Measurements from ENCODE around the gene EYA3.

The EYA3 gene

DNA sequence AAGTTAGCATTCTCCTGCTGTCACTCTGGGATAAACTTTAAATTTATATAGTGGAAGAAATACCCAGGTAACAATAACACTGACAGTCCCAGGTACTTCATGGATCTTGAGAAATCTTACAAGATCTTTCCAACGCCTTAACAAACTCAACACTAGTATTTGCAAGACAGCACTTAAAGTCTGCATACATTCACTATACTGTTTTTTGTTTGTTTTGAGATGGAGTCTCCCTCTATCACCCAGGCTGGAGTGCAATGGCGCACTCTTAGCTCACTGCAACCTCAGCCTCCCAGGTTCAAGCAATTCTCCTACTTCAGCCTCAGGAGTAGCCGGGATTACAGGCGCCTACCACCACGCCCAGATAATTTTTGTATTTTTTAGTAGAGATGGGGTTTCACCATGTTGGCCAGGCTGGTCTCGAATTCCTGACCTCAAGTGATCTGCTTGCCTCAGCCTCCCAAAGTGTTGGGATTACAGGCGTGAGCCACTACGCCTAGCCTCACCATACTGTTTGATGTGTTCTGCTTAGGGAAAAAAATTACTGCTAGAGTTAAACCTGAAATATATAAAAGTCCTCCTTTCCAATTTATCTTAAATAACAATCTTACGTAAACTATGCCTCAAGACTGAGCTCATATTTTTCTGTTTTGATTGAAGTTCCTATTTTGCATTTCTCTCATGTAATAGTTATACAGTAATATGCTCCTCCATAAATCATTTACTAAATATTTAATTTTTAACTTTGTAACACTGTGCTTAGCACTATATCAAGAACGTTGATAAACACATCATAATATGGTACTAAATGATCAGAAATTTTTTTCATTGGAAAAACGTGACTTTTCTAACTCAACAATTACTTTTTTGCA, 17.5 kb downstream of the EYA3 start:
- DNase-seq, result no peak

DNA sequence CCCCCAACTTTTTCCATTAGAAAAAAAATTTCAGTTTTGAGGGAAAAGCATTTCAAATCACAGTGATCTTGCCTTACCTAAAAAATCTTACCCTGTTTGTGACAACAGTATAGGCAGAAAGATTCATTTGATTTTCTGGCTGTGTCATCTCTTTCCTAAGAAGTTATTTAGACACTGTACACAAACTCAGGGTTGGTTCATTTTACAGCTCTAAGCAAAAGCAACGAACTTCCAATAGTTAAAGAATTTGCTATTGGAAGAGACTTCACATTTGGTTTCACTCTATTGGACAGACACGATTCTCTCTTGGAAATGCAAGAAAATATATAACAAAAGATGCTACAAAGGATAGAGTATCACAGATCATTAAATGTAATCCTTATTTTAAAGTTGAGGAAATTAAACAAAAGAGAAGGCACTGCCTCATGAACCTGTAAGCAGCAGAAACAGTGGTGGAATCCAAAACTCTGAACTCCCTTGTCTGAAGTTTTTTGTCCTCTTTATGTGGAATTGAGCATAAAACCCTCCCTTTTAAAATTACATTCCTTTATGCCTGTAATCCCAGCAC, 20.8 kb downstream of the EYA3 start:
- no peak for DNase-seq

DNA sequence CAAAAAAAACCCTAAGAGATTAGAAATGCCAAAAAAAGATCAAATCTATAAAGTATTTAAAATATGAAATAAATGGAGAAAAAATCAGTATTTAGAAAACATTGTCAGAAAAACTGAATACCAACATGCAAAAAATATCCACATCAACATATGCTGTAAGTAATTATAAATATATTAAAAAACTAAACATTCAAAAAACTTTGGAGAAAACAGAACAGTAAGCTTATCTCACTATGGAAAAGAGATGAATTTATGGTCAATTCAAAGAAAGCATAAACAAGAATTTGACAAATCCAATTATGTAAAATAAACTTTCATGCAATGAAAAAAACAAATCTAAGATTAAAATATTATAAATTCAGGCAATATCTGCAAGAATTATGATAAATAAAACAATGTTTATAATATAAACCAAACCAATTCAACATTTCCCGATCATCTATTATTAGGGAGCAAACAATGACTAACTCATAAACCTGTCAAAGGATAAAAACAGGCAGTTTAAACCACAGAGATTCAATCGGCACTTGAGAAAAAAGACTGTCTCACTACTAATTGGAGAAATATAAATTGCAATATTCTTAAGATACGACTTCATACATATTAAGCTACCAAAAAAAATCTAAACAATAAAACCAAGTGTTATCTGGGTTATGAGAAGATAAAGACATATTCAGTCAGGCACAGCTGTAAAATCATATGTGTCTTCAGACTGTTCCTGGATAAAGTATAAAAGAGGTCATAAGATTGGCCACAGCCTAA, 21.8 kb downstream of the EYA3 start:
- DNase-seq, result no peak

DNA sequence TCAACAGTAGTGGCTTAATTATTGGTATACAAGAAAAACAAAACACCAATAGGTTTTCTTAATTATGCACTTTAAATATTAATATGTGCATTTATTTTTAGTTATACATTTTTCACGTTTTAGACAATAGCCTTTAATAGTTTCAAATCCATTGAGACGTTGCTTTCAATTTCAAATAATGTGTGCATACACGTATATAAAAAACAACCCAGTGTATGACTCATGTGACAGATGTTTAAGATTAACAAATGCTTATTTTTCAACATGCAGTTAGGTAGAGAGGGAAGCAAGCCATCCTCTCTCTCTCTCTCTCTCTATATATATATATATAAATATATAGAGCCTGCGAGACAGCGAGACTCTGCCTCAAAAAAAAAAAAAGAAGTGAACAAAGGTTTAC, 24.3 kb downstream of the EYA3 start:
- DNase-seq, result no peak

DNA sequence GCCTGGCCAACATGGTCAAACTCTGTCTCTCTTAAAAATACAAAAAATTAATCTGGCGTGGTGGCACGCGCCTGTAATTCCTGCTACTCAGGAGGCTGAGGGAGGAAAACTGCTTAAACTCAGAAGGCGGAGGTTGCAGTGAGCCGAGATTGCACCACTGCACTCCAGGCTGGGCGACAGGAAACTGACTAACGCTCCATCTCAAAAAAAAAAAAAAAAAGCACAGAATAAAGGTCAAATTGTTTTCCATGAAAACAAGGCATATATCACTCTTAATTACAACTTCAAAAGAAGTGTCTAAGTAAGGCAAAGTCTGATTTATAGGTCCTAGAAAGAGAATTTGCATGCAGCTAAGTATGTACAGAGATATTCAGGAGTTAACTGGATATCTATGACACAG, 25.6 kb downstream of the EYA3 start:
- DNase-seq, result peak; percentile 7 to 12

DNA sequence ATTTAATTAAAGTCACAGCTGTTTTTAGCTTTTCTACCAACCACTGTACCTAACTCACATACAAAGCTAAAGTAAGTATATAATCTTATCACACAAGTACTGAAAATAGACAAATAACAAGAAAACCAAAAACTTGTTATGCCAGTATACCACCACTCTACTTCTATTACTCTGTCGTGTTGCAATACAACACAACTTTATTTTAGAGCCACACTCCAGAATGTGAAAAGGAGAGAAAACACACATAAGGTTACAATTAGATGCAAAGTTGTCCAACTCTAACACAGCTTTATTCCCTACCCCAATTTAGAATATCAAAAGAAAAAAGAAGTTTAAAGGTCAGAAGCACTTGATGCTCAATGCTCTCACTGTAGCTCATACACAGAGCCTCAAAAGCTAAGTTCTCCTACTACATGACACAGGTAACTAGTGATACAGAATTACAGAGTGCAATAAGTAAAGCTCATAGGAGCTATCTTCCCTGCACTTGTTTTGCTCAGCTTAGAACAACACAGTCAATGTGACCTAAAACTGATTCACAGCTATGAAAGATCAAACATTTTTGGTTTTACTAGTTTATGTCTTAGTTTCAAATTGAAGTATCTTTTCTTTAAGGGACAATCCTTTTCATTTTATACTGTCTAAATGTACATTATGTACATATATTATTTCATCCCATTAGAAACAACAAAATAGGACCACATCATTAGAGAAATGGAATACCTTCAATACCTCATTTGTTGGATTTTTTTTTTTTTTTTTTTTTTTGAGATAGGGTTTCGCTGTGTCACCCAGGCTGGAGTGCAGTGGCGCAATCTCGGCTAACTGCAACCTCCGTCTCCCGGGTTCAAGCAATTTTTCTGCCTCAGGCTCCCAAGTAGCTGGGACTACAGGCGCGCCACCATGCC, 29.2 kb downstream of the EYA3 start:
- no peak for DNase-seq

DNA sequence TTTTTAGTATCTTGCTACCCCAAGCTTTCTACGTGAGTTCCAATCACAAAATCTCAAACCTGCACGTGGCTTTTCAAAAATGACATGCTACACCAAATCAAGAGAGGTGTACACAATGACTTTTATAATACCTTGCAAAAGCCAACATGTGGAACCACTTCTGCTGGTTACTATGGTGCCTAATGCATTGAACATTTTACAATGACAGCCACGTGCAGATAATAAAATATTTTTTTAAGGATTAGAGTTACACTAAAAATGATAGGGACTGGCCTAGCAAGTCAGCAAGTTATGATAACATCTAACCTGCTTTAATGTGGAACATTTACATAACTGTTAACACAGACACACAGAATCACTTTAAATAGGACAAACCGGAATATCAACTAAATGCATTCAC, 30.2 kb downstream of the EYA3 start:
- DNase-seq, result no peak

DNA sequence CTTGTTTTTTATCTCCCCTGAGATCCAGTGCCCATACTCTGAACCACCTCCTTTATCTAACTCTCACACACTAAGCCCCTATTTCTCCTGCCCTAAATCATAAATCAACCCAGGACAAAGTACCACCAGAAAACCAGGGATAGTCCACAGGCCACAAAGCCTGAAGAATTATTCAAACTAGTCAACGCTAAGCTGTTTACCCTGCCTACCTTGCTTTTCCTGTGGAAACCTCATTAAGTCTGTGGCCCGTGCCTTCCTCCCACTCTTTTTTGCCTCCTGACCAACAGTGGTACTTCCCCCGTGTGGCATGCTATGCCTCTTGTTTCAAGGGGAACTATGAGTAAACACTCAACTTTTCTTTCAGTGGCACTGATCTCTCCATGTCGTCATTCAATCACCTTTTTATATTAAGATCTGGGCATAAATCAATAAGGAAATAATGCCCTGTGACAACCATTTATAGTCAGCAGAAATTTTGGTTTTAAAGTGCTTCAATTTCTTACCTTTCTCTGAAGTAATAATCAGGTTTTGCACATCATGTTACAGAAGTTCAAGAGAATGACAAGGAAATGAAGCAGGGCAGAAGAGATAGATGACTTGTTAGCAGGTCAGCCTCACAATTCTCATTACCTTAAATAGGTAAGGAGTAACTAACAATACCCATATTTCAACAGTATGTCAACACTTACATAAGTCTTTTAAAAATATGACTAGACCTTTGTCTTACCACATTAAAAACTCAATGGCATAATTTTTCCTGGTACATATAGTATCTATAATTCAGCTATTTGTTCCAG, 32.1 kb downstream of the EYA3 start:
- peak; percentile 19 to 42 for DNase-seq

DNA sequence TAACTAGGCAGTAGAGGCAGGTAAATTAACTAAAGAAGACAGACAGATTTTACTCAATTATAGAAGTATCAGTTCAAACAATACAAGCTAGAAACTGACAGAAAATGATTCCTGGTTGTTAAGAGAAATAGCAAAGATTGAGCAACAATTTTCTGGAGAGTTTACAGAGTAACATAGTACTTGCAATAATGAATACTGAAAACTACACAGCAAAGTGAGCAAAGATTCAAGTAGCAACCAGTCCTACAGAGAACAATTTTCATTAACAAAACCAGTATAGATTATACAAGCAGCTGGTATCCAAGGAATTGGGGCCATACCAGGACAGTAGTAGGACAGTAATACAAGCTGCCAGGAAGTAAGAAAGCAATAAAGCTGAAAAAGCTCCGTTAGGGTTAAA, 37.6 kb downstream of the EYA3 start:
- DNase-seq, result no peak

DNA sequence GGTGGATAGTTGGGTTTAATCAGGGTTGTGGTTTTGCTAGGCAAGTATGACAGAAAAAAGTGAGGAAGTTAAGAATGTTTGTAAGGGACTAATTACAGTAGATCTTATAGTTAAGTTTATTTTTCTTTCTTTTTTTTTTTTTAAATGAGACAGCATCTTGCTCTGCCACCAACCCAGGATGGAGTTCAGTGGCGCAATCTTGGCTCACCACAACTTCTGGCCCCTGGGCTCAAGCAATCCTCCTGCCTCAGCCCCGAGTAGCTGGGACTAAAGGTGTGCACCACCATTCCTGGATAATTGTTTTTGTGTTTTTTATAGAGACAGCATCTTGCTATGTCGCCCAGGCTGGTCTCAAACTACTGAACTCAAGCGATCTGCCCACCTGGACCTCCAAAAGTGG, 41.7 kb downstream of the EYA3 start:
- DNase-seq, result no peak

DNA sequence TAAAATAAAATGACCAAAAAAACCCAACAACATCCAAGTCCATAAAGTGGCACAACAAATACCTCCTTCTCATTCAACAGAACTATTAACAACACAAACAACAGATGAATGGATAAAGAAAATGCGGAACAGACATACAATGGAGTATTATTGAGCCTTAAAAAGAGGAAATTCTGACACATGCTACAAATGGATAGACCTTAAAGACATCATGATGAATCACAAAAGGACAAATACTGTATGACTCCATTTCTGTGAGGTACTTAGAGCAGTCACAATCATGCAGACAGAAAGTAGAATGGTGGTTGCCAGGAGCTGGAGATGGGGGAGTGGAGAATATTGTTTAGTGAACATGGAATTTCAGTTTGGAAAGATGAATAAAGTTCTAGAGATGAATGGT, 42.6 kb downstream of the EYA3 start:
- no peak for DNase-seq

DNA sequence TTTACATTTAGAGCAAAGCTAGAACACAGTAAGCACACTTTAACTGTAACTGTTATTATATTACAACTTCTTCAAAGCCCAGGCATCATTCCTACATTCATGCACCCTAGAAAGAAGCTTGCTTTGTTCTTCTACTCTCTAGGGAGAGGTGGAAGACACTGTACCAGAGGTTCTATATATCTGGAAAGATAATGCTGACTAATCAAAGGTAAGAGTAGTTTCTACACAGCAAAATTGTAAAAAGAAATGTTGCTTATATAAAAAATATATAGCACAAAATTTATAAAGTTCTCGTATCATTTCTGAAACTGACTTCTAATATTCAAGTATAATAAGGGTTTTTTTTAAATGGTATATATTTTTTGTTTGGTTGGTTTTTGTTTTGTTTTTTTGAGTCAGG, 44.0 kb downstream of the EYA3 start:
- no peak for DNase-seq

DNA sequence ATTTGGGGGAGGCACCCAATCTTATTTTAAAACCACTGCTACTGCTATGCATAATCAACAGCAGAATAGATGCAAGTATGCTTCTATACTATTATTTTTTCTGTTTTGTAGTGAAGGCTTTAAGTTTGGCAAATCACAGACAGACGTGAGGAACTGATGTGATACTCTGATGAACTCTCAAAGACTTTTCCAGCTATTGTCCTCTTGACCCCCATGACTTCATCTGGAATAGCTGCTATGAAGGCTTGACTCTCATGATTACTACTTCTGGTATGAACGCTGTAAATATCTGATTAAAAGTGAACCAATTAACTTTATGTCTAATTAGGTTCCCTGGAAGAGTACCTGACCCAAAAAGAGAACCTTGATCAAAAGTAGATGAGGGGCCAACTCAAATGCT, 49.1 kb downstream of the EYA3 start:
- no peak for DNase-seq

DNA sequence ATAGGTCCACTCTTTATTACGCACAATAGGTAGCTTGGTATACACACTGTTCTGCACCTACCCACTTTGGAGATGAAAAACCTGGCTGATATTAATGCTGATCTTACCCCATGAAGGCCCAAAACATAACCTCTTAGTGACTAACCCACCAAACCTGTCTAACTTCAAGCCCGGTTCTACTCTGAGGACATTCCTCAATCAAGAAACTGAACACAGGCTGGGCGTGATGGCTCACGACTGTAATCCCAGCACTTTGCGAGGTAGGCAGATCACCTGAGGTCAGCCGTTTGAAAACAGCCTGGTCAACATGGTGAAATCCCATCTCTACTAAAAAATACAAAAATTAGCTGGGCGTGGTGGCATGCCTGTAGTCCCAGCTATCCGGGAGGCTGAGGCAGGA, 50.5 kb downstream of the EYA3 start:
- DNase-seq, result no peak

DNA sequence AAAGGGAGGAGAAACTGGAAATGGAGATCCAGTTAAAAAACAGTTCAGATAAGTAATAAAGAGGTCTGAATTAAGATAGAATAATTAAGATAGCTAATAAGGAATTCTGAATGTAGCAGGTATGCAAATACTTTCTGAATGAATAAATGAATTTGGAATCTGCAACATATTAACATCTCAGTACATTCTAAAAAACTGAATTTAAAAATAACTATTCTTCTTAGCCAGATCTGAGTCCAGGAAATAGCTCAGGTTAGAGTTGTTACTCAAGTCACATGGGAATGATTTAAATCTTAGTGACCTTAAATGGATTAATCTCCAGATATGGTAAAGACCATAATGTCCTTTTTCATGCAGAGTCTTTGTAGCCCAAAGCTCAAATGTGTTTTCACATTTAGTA, 51.2 kb downstream of the EYA3 start:
- DNase-seq, result no peak

DNA sequence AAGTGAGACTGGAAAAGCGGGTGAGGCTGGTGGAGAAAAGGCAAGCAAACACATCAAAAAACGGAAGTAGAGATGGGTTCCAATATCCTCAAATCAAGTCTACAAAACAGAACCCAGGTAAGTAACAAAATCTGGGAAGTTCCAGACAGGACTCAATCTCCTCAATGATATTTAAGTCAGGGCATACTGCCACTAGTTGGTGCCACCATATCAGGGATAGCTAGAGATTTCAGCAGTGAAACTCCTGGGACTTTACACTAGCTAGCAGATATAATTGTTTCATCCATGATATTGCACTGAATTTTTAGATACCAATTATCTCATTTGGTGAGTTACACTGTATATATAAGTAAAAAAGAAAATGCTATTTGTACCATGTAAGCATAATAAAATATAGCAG, 52.0 kb downstream of the EYA3 start:
- DNase-seq, result no peak

DNA sequence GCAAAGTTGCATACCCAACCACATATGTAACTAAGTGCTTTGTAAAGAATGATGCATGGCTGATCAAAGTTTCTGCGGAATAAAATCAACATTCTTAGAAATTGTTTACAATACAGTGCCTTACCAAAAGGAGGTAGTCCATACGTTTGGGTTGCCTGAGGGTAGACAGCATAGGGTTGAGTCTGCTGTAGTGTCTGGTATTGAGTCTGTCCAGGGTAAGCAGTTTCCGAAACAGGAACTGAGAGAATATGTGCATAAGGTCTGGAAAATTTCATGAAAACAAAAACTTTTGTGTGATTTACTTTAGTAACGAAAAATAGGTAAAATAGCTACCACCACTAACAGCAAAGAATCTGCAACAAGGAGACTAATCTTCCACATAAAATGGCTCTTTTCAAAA, 53.0 kb downstream of the EYA3 start:
- DNase-seq, result no peak

DNA sequence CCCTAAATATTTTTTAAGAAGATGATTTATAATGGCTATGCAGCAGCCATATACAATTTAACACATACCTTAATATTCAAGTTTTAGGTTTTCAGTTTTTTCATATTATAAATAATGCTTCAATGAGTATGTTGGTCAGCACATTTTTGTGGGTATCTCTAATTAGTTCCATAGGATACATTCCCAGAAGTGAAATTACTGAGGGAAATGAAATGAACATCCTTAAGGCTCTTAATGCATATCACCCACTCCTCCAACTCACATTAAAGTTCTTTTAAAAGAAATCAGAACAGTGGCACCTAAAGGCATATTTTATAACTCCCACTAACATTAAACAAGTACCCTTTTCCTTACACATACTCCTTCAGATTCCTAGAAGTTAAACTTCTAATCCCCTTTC, 56.1 kb downstream of the EYA3 start:
- no peak for DNase-seq

DNA sequence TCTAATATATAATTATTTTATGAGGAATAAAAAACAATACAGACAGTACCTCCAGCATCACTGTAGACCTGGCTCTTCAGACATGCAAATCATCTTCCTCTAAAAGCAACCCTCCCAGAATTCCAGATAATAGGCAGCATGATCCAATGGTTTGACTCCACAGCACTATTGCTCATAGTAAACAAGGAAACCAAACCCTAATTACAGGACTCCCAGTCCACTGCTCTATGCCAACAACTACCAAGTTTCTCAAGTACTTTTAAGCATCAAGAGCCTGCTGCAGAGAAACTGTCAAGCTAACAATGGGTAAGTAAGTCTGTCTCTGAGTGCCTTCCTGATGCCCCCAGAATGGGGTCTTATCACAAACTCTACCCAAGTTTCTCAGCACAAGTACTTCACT, 57.2 kb downstream of the EYA3 start:
- DNase-seq, result no peak

DNA sequence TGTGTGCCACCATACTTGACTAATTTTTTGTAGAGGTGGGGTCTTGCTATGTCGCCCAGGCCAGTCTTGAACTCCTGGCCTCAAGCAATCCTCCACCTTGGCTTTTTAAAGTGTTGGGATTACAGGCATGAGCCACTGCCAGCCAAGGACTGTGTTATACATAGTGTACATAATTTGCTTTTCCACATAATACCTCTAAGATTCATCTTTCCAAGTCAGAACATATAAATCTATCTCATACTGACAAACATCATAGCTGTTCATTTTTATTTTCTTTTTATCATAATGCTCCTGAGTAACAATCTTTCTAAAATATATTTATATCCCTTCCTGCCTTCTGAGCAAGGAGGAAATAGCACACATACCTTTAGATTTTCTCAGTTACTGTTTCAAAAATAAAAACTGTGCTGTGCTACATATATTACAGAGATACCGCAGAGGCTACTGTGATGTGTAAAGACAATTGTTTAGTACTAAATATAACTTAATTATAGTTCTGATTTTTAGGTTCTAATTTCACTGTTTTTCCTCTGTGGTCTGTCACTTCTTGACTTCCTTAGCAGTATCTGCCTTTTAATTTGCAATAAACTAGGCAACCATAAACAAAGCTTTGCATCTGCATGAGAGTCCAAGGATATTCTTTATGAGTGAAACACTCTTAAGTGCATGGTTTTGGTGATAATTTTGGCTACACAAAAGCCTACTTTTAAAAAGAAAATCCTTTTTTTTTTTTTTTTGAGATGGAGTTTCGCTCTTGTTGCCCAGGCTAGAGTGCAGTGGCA, 59.3 kb downstream of the EYA3 start:
- DNase-seq, result no peak

DNA sequence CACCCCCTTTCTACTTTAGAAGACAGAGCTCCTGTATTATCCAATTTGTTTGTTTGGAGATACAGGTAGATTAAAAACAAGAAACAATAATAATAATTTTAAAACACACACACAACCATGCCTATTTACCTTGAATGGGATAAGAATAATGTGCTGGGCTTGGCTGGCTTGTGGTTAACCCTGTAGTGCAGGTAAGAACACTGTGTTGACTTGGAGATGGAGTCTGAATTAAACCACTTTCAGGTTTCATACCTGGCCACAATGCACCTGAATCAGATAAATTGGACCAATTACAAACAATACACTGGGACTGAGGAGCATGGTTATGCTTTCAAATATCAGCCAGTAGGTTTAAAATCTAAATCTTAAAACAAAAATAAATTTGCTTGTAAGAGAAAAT, 60.8 kb downstream of the EYA3 start:
- no peak for DNase-seq
